H9 (cell line): ENCODE measurements around the gene NLRP9. TPM values are rescaled to one million over a fixed set of nuclear protein-coding genes. Genes with fewer than 3 reads are reported as not detected.

Experiments used
- DNase-seq: peaks from one replicate; pipeline ENCODE4 v3.0.0-alpha.2; 2017
- H2AFZ ChIP-seq: one replicate; pipeline ENCODE4 v1.6.1; 2013; ENCODE audit warnings: mild to moderate bottlenecking, low read length, control low read depth, moderate library complexity
- H2AK5ac ChIP-seq: 2 replicates; pipeline ENCODE4 v1.6.1; 2013; ENCODE audit warnings: low read length, control low read depth, mixed read lengths; ENCODE audit not compliant: insufficient read length
- H2BK120ac ChIP-seq: one replicate; pipeline ENCODE4 v1.6.1; 2013; ENCODE audit warnings: low read depth, mild to moderate bottlenecking, low read length, control low read depth, inconsistent platforms; ENCODE audit not compliant: poor library complexity, severe bottlenecking
- H2BK12ac ChIP-seq: 2 replicates; pipeline ENCODE4 v1.6.1; 2013; ENCODE audit warnings: low read length, control low read depth, mixed read lengths, low read depth; ENCODE audit not compliant: insufficient read length
- H2BK15ac ChIP-seq: 2 replicates; pipeline ENCODE4 v1.6.1; 2013; ENCODE audit warnings: low read depth, low read length, control low read depth
- H2BK20ac ChIP-seq: one replicate; pipeline ENCODE4 v1.6.1; 2013; ENCODE audit warnings: low read depth, mild to moderate bottlenecking, low read length, control low read depth, inconsistent platforms; ENCODE audit not compliant: poor library complexity, severe bottlenecking
- H2BK5ac ChIP-seq: 2 replicates; pipeline ENCODE4 v1.6.1; 2013; ENCODE audit warnings: low read length, control low read depth, mixed read lengths; ENCODE audit not compliant: insufficient read length
- H3K14ac ChIP-seq: 2 replicates; pipeline ENCODE4 v1.6.1; 2013; ENCODE audit warnings: low read length, control low read depth; ENCODE audit not compliant: insufficient read depth
- H3K18ac ChIP-seq: 2 replicates; pipeline ENCODE4 v1.6.1; 2013; ENCODE audit warnings: low read depth, mild to moderate bottlenecking, mixed read lengths, low read length, control low read depth; ENCODE audit not compliant: insufficient read length
- H3K23ac ChIP-seq: 2 replicates; pipeline ENCODE4 v1.6.1; 2013; ENCODE audit warnings: low read length, control low read depth, mixed read lengths, low read depth; ENCODE audit not compliant: insufficient read length
- H3K23me2 ChIP-seq: 2 replicates; pipeline ENCODE4 v1.6.1; 2013; ENCODE audit warnings: low read depth, mild to moderate bottlenecking, mixed read lengths, low read length, control low read depth; ENCODE audit not compliant: insufficient read length, poor library complexity, severe bottlenecking
- H3K27ac ChIP-seq: 2 replicates; pipeline ENCODE4 v1.5.1; 2013; ENCODE audit warnings: low read length, control low read depth, mixed read lengths, low read depth; ENCODE audit not compliant: insufficient read length
- H3K27me3 ChIP-seq: 2 replicates; pipeline ENCODE4 v1.6.1; 2013; ENCODE audit warnings: low read length, control low read depth, inconsistent platforms; ENCODE audit not compliant: insufficient read depth
- H3K4ac ChIP-seq: 2 replicates; pipeline ENCODE4 v1.6.1; 2013; ENCODE audit warnings: low read depth, mild to moderate bottlenecking, control low read depth, inconsistent platforms, low read length, moderate library complexity
- H3K4me1 ChIP-seq: 2 replicates; pipeline ENCODE4 v1.6.1; 2013; ENCODE audit warnings: low read length, control low read depth, inconsistent platforms; ENCODE audit not compliant: insufficient read depth
- H3K4me2 ChIP-seq: 2 replicates; pipeline ENCODE4 v1.6.1; 2013; ENCODE audit warnings: low read length, control low read depth, mixed read lengths; ENCODE audit not compliant: insufficient read length, insufficient read depth
- H3K56ac ChIP-seq: 2 replicates; pipeline ENCODE4 v1.6.1; 2013; ENCODE audit warnings: low read depth, mild to moderate bottlenecking, mixed read lengths, low read length, control low read depth; ENCODE audit not compliant: insufficient read length
- H3K79me1 ChIP-seq: 2 replicates; pipeline ENCODE4 v1.6.1; 2013; ENCODE audit warnings: low read depth, mild to moderate bottlenecking, moderate library complexity, low read length, control low read depth, inconsistent platforms; ENCODE audit not compliant: insufficient read depth, poor library complexity, severe bottlenecking
- H3K79me2 ChIP-seq: 2 replicates; pipeline ENCODE4 v1.6.1; 2013; ENCODE audit warnings: low read length, control low read depth, inconsistent platforms; ENCODE audit not compliant: insufficient read depth
- H3K9ac ChIP-seq: 2 replicates; pipeline ENCODE4 v1.6.1; 2013; ENCODE audit warnings: low read length, control low read depth, mixed read lengths; ENCODE audit not compliant: insufficient read length; ENCODE audit errors: extremely low read depth
- H3K9me3 ChIP-seq: one replicate; pipeline ENCODE4 v1.6.1; 2013; ENCODE audit warnings: low read depth, low read length, inconsistent platforms; ENCODE audit not compliant: control insufficient read depth
- H3T11ph ChIP-seq: one replicate; pipeline ENCODE4 v1.6.1; 2013; ENCODE audit warnings: mild to moderate bottlenecking, low read length, control low read depth, inconsistent platforms
- H4K20me1 ChIP-seq: one replicate; pipeline ENCODE4 v1.6.1; 2013; ENCODE audit not compliant: control insufficient read depth, insufficient read length, insufficient read depth
- H4K5ac ChIP-seq: 2 replicates; pipeline ENCODE4 v1.6.1; 2013; ENCODE audit warnings: low read depth, mild to moderate bottlenecking, mixed read lengths, low read length, control low read depth; ENCODE audit not compliant: insufficient read length
- H4K8ac ChIP-seq: replicated peaks from 2 replicates; pipeline ENCODE4 v1.6.1; 2013; ENCODE audit warnings: low read length, control low read depth, mixed read lengths, low read depth; ENCODE audit not compliant: insufficient read length
- H4K91ac ChIP-seq: 2 replicates; pipeline ENCODE4 v1.6.1; 2013; ENCODE audit warnings: low read depth, mild to moderate bottlenecking, moderate library complexity, mixed read lengths, low read length, control low read depth; ENCODE audit not compliant: insufficient read length
- H3K27ac Mint-ChIP-seq, 3 experiments: 2 replicates in 2 of 3; 3 replicates in 1 of 3; pipeline ENCODE4 v1.8.0; 2020 to 2021; ENCODE audit warnings: mixed read lengths in 3 of 3, mild to moderate bottlenecking in 1 of 3, moderate library complexity in 1 of 3
- H3K27me3 Mint-ChIP-seq: 2 replicates; pipeline ENCODE4 v1.8.0; 2021; ENCODE audit warnings: low read depth, mild to moderate bottlenecking, moderate library complexity, mixed read lengths
- H3K36me3 Mint-ChIP-seq, 3 experiments: 2 replicates in 2 of 3; 3 replicates in 1 of 3; pipeline ENCODE4 v1.8.0; 2020 to 2021; ENCODE audit warnings: low read depth in 3 of 3, mixed read lengths in 3 of 3; ENCODE audit not compliant: insufficient read depth in 1 of 3
- H3K4me1 Mint-ChIP-seq, 2 experiments: 2 replicates each; pipeline ENCODE4 v1.8.0; 2020; ENCODE audit warnings: mixed read lengths in 2 of 2
- H3K4me3 Mint-ChIP-seq, 2 experiments: 2 replicates in 1 of 2; 3 replicates in 1 of 2; pipeline ENCODE4 v1.8.0; 2020 to 2021; ENCODE audit warnings: mild to moderate bottlenecking in 2 of 2, mixed read lengths in 2 of 2, moderate library complexity in 1 of 2
- H3K9me3 Mint-ChIP-seq, 2 experiments: 2 replicates in 1 of 2; 3 replicates in 1 of 2; pipeline ENCODE4 v1.8.0; 2020; ENCODE audit warnings: mild to moderate bottlenecking in 2 of 2, mixed read lengths in 2 of 2, moderate library complexity in 1 of 2
- WGBS: extraction: QIAGEN DNeasy Blood & Tissue Kit; methylation state at CpG from one replicate; pipeline ENCODE4 v1.1.7; 2013; ENCODE audit warnings: missing lambda C conversion rate, low lambda C conversion rate, mixed read lengths; ENCODE audit not compliant: insufficient read length; ENCODE audit errors: extremely low coverage; 5-methylcytosine and 5-hydroxymethylcytosine counted together
- total RNA-seq: library from RNA; stranded (reverse); gene quantifications from 2 replicates; pipeline ENCODE4 v1.2.1, GENCODE V29; 2021
- TF ChIP-seq, protein P1 (sequence below): fragments of 200-600 bp; sonication (generic); conservative IDR thresholded peaks from 3 replicates; pipeline ENCODE4 v1.8.0; 2021; ENCODE audit warnings: antibody characterized with exemption, mild to moderate bottlenecking

The NLRP9 gene
- total RNA-seq, 1 experiment from 2014 or later: not detected

DNA sequence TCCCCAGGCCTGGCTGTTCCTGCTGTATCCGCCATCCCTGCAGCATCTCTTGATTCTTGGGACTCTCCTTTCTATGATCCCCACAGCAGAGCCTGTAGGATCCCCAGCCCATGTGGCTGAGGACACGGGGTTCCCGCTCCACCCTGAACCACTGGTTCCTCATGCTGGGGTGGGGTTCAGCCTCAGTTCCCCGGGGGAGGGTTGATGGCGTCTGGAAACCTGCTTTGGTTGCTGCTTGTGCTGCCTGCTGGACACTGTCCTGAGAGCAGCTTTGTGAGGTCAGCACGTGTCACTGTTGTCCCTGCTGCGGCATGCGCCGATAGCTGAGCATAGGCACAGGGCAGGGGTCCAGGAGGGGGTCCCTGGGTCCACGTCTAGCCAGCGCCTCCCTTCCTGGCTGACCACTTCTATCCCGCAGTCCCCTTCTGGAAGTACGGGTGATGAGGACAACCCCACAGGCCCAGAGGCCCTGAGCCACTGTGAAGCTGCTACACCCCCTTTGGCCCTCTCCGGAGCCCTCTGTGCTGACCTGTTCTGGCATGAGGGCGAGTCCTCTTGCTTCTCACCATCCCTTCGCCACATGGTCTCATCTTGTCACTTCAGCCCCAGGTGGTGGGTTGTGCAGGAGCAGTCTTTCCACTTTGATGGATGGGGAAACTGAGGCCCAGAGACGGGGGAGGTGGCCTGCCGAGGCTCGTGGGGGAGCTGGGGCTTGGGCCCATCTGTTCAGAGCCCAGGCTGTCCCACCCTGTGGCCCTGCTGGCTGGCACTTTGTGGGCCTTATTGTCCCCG lies 57.7 kb downstream of the NLRP9 start:
- H3K56ac ChIP-seq: no peak overlapping the region
- Mint-ChIP-seq H3K4me1 (peaks cover 11 to 14% of the 10 kb centered on the region in 2 experiments), H3K36me3 (peaks cover 22 to 56% (median 49%) of the 10 kb centered on the region in 3 experiments), H3K27me3 (no peaks in the 10 kb centered on the region), H3K9me3 (no peaks in the 10 kb centered on the region; a peak in 1 of 5 replicates), H3K4me3 (no peak overlapping the region; a peak in 1 of 5 replicates), H3K27ac (peak overlapping the region in 1 of 3 experiments; percentile 49; a peak in 2 of 7 replicates)
- H2BK12ac ChIP-seq: no peak overlapping the region
- H3K23ac ChIP-seq: no peak overlapping the region
- no peak overlapping the region for H2AFZ ChIP-seq
- H3K18ac ChIP-seq: no peak overlapping the region
- H3K9me3 ChIP-seq: no peaks in the 10 kb centered on the region
- no peak for DNase-seq
- no peak overlapping the region for H2BK20ac ChIP-seq
- no peak overlapping the region for H2BK120ac ChIP-seq
- H3K27me3 ChIP-seq: no peaks in the 10 kb centered on the region
- H3K4ac ChIP-seq: no peak overlapping the region
- H3K79me1 ChIP-seq: peaks cover 18% of the 10 kb centered on the region
- no peak overlapping the region for H3K9ac ChIP-seq
- H4K8ac ChIP-seq: no peak overlapping the region
- no peak overlapping the region for H3K4me2 ChIP-seq
- H3T11ph ChIP-seq: no peak overlapping the region
- no peak overlapping the region for H4K91ac ChIP-seq
- H3K23me2 ChIP-seq: peaks cover 5% of the 10 kb centered on the region
- H3K4me1 ChIP-seq: no peaks in the 10 kb centered on the region
- TF ChIP-seq, protein P1, sequence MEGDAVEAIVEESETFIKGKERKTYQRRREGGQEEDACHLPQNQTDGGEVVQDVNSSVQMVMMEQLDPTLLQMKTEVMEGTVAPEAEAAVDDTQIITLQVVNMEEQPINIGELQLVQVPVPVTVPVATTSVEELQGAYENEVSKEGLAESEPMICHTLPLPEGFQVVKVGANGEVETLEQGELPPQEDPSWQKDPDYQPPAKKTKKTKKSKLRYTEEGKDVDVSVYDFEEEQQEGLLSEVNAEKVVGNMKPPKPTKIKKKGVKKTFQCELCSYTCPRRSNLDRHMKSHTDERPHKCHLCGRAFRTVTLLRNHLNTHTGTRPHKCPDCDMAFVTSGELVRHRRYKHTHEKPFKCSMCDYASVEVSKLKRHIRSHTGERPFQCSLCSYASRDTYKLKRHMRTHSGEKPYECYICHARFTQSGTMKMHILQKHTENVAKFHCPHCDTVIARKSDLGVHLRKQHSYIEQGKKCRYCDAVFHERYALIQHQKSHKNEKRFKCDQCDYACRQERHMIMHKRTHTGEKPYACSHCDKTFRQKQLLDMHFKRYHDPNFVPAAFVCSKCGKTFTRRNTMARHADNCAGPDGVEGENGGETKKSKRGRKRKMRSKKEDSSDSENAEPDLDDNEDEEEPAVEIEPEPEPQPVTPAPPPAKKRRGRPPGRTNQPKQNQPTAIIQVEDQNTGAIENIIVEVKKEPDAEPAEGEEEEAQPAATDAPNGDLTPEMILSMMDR: no peak
- no peak overlapping the region for H2BK15ac ChIP-seq
- H2BK5ac ChIP-seq: no peak overlapping the region
- H2AK5ac ChIP-seq: no peak overlapping the region
- no peak overlapping the region for H3K14ac ChIP-seq
- H4K20me1 ChIP-seq: no peaks in the 10 kb centered on the region
- H3K79me2 ChIP-seq: peaks cover 16% of the 10 kb centered on the region; the same call in 1 of the 2 replicates
- WGBS: no CpG with 5 or more reads among the region's 20 CpGs
- no peak overlapping the region for H4K5ac ChIP-seq
- H3K27ac ChIP-seq: no peak overlapping the region
